NCI-H1436 (cell line): ENCODE results near the gene PARL.

ENCODE experiments used
- DNase-seq: peaks from one replicate; lab custom pipeline; 2025; lab: John Stamatoyannopoulos, UW

The PARL gene

GRCh38 chr3:183817639-183818038, 67.0 kb downstream of the PARL start:
- DNase-seq: no peak

DNA sequence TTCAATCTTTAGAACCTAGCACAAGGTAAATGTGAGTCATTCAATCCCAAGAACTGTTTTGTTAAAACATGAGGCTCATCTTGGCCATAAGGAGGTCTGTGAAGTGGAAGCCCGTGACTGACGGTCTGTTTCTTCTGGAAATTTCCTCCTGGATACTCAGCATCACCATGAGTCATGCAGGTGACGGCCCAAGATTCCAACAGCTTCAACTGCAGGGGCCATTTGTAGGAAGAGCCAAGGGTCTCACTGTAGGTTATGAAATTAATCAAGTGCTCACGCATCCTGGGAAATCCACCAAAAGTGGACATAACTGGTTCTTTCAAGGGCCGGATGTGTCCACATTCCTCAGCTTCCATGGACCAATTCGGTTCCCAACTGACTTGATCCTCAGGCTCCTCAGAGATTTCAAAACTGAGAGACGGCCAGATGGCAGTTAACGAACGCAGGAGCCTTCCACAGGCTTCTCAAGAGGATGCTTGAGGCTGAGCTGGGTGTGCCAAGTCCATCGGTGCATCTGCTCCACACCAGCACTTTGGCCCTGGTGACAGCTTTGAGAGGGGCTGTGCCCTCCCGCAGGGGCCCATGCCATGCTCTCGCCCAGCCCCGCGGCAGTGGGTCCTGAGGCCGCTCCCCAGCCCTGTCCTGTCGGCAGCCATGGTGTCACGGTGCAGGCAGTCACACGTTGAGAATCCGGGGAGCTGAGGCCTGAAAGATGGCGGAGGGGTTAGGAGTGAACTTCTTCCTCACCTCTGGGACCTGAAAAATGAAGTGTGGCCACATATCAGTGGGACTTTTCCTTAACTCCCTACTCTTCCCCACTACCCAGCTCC, 67.8 kb downstream of the PARL start:
- no peak for DNase-seq

- no peak for DNase-seq
Observed at GRCh38 chr3:183815951-183816475, 68.7 kb downstream of the PARL start.

DNA sequence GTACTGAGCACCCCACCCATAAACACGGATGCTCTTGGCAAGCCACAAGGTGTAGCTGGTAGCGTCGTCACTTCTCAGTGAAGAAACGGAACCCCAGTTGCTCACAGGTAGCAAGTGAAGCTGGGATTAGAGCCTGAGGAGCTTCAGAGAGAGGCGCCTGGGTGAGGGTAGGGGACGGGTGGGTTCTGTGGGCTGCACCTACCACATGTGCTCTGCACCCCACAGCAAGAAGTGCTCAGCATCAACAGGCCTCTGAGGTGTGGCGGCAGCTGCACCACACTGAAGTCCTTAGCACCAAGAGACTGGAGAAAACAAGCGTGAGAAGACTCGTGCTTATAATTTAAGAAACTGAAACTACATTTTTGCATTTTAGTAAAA, 69.1 kb downstream of the PARL start:
- no peak for DNase-seq

DNA sequence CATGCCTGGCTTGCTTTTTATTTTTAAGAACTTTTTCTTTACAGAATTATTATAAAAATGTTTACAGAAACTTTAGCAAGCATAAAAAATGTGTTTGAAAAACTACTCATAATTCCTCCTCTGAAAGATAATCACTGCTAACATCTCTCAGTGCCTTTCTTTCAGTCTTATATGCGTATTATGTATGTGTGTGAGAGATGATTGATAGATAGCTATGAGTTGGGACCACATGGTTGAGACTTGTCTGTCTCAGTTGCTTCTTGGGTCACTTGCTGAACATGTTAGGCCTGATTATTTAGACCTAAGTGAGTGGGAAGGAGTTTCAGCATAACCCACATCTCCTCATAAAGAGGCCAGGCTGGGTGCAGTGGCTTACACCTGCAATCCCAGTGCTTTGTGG, 70.4 kb downstream of the PARL start:
- DNase-seq: no peak

DNA sequence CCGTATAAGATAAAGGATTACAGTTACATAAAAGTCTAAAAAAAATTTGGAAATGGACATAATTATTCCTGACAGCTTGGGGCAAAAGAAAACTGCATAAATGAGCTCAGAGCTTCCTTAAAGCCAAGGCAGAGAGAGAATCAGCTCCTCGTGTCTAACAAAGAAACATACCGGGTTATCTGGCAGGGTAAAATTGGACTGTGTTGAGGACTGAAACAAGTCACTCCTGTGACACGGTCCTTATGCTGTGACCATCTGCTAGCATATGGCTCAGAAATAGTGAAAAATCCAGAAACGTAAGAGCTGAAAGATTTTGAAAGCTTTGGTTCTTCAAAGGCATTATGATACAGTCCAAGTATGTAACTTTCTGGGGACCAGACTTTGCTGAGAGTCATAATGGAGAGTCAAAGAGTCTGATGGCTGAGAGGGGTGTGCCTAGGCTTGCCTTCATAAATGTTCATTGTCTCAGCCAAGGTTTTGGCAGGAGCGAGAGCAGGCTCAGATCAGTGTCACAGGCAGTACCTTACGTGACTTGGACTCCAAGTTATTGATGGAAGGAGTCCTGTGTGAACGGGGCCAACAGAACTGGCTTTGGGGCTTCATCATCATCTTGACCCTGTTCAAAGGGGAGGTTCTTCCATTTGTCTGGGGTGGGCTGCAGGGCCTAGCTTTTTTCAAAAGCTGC, 71.8 kb downstream of the PARL start:
- DNase-seq: no peak

GRCh38 chr3:183811638-183812037, 73.0 kb downstream of the PARL start:
- no peak for DNase-seq

DNA sequence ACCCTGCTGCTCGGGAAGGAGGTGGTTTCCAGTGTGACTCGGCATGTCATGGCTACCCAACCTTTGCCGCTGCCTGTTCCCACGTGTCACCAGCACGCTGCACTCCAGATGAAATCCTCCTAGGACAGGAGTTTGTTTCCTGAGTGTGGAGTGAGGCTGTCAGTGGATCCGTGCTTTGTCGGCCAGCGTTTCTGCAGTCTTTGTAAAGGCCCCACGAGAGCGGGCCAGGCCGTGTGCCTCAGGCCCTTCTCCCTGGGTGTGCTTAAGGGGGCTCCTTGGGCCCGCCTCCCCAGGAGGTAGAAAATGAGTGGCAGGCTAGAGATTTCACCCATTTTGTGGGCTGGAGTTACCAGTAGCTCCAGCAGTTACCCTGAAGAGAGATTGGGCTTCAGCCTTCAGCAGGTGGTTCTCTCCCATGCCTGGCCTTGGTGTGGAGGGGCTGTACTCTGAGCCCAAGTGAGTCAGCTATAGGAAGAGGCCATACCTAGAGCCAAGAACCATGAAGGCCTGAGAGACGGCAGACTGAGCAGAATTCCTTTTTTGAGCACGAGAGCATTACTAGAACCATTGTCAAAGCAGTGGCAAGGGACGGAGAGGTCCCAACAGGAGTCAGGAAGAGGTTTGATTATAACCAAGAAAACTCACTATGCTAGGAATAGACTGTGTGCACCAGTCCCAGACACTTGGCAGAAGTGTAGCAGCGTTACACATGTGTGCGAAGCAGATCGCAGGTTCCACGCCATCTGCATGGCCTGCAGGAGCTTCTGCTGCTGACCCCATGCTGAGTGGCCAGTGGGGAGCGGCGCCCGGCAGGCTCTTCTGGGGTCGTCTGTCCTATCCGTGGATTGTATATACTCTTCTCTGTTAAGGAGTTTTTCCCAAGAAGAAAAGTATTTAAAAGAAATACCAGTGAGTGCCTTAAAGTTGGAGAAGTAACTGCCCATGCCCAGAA, 73.8 kb downstream of the PARL start:
- no peak for DNase-seq

GRCh38 chr3:183809270-183809669, 75.4 kb downstream of the PARL start:
- no peak for DNase-seq

GRCh38 chr3:183808355-183808754, 76.3 kb downstream of the PARL start:
- DNase-seq: no peak

GRCh38 chr3:183807881-183808280, 76.8 kb downstream of the PARL start:
- DNase-seq: no peak

GRCh38 chr3:183807209-183807728, 77.4 kb downstream of the PARL start:
- DNase-seq: peak; percentile 25

DNA sequence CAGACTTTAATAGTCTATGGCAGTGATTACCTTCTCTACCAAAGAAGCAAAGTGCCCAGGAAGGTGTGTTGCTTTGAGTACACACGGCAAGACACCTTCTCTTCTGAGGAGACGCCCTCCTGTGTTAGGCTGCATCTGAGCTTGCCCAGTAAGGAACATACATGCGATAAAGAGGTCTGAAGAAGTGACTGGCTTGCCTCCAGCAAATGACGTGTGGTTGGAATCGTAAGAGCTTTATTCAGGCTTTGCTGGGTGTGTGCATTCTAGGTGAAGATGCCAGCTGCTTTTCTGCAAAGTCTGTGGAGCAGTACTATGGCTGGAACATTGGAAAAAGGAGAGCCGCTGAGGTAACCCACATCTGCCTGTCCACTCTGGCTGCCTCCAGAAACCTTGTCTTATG, 81.7 kb downstream of the PARL start:
- no peak for DNase-seq

- no peak for DNase-seq
Observed at GRCh38 chr3:183801601-183802000, 83.1 kb downstream of the PARL start.

- no peak for DNase-seq
Observed at GRCh38 chr3:183800243-183800863, 84.3 kb downstream of the PARL start.

- DNase-seq: no peak
Observed at GRCh38 chr3:183799461-183799860, 85.2 kb downstream of the PARL start.

DNA sequence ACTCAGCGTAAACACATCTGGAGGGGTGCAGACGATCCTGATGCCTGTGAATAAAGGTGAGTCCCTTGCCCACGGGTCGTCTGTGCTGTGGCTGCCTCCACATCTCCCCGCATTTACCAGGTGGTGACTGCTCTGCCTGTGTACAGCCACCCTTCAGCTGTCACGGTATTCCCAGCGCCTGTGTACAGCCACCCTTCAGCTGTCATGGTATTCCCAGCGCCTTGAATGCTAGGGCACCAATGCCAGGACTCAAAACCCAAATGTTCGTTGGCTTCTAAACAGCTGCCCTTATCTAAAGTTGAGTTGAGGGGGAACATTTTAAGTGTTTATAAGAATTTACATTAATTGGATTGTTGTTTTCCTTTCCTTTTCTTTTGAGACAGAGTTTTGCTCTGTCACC, 86.7 kb downstream of the PARL start:
- no peak for DNase-seq

DNA sequence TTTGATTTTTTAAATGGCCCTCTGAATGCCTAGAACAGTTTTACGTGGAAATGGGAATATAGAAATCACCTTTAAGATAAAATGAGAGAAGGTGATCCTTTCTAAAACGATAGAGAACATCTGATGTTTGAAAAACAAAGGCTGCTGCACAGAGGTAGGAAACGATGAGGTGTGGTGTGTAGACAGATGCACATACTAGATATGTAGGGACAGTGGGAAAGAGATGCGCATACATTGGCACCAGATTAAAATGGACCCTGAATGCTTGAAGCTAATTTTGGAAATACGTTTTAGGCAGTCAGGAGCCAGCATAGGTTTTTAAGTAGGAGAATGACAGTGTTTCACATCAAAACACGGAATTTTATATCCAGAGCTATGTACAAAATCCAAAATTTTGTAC, 88.3 kb downstream of the PARL start:
- DNase-seq: no peak

- DNase-seq: no peak
Observed at GRCh38 chr3:183794452-183794851, 90.2 kb downstream of the PARL start.

DNA sequence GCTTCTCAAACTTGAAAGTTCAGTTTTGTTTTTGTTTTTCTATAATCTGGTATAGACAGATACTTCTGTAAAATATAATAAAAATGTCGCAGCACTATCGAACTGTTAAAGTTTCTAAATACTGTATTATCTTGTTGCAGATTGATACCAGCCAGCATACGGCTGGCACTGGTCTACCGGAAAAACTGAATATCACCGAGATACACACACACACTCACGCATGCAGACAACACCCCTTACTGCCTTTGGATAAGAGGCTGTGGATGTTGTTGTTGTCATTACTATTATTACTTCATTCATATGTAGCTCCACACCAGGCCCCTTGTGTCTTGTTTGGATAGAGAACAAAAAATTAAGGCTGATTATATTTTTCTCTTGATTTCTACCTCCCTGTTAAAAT, 91.7 kb downstream of the PARL start:
- DNase-seq: no peak

- no peak for DNase-seq
Observed at GRCh38 chr3:183790700-183791099, 94.0 kb downstream of the PARL start.

- DNase-seq: no peak
Observed at GRCh38 chr3:183789826-183790225, 94.9 kb downstream of the PARL start.
